HG03558 (cell line): ENCODE measurements around the gene RC3H2.
"Not testable (repeated sequence)": the region's sequence is repeated elsewhere in the genome, so short reads cannot be mapped to it uniquely, and the experiment has no call there.

ENCODE experiments used
- ATAC-seq: cut with Tn5 transposase; IDR thresholded peaks from one replicate; pipeline ENCODE4 v1.9.1; 2021; ENCODE audit warnings: moderate number of reproducible peaks; ENCODE audit not compliant: unreplicated experiment; ENCODE audit errors: extremely low read depth

RC3H2 gene

DNA sequence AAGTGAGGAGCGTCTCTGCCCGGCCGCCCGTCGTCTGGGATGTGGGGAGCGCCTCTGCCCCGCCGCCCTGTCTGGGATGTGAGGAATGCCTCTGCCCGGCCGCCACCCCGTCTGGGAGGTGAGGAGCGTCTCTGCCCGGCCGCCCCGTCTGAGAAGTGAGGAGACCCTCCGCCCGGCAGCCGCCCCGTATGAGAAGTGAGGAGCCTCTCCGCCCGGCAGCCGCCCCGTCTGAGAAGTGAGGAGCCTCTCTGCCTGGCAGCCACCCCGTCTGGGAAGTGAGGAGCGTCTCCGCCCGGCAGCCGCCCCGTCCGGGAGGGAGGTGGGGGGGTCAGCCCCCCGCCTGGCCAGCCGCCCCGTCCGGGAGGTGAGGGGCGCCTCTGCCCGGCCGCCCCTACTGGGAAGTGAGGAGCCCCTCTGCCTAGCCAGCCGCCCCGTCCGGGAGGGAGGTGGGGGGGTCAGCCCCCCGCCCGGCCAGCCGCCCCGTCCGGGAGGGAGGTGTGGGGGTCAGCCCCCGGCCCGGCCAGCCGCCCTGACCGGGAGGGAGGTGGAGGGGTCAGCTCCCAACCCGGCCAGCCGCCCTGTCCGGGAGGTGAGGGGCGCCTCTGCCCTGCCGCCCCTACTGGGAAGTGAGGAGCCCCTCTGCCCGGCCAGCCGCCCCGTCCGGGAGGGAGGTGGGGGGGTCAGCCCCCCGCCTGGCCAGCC lies 52.9 kb downstream of the RC3H2 start:
- not testable (repeated sequence) for ATAC-seq

DNA sequence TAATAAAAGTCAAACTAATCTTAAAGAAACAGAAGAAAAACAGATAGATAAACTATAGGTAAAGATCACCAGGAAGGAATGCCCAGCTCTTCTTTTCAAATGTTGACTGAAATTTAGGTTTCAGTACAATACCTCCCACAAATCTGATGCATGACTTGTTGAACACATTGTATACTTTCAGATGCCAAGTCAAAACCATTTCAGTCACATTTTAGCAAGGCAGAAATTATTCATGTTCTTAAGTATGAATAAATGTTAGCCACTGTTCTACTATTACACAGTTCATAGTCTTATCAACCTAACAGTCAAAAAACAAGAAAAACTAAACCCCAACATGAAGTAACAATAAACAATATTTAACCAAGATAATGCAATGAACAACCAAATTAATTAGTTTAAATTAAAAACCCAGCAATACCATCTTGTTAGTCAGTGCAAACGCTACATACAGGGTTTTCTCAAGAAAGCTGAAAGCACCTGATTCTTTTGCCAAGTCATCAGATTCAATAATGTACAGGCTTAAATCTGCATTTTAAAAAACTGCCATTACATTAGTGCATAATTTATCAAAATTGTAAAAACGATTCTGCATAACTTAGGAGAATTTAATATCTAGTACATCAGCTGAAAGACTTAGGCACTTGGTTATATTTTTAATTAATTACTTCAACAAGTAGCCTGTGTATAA lies 56.8 kb downstream of the RC3H2 start:
- no peak for ATAC-seq

DNA sequence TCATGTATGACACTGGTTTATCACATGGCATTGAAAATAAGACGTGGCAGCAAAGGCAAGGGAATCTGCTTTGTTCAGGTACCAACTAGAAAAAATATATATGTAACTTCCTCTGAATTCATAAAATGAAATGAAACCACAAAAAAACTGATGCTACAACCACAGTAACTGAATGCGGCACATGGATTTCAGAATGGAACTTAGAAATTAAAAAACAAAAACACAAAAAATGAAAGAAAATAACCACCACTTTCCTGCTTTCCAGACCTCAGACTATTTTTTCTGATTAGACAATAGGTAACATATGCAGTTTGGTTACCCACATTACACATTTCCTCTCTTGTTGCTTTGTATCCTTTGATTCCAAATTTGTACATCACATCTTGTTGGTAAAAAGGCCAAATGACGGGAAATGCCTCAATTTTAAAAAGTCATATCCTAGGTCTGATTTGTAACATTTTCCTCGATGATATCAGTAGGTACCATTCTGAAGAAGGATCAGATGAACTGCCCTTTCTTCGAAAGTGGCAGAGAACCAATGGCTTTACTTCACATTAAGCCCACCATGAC lies 58.7 kb downstream of the RC3H2 start:
- ATAC-seq, result no peak

DNA sequence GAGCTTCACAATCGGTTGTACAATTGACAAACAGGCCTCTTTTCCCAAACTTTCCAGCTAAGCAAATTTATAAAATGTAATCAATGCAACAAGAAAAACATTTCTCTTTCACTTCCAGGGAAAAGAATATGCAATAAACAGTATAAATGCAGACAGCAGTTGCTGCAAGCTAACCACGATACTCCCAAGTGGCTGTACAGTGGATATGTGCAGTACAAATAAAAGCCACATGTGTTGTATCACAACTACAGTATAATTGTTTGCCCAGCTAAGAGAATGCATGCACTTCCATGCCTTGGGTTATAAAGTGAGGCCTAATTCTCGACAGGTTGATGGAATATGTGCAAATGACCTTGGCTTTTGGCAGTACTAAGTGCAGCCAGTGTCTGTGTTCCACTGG lies 60.0 kb downstream of the RC3H2 start:
- ATAC-seq, result no peak

DNA sequence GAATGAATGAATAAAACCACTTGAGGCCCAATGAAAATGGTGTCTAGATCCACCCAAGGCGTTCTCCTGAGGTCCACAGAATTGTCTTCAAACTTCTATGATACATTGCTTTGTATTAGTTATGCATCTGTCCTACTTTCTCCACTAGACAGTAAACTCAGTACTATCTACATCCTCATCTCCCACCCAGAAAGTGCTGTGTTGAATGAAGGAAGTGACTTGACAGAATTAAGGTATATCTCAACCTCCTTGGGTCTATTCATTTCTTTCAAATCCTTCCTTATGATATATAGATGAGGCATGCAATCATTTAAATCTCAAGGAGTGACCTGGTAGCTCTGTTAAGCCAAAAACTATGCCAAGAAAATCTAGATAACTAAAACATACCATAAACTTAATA lies 61.0 kb downstream of the RC3H2 start:
- no peak for ATAC-seq

DNA sequence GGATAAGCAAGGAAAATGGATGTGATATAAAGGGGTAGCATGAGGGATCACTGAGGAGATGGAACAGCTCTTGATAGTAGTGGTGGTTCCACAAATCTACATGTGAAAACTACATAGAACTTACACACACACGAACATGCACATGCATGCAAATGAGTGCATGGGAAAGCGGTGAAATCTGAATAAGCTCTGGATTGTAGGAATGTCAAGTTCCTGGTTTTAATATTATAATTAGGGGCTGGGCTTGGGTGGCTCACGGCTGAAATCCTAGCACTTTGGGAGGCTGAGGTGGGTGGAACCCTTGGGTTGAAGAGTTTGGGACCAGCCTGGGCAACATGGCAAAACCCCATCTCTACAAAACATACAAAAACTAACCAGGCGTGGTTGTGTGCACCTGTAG lies 63.7 kb downstream of the RC3H2 start:
- ATAC-seq, result no peak

DNA sequence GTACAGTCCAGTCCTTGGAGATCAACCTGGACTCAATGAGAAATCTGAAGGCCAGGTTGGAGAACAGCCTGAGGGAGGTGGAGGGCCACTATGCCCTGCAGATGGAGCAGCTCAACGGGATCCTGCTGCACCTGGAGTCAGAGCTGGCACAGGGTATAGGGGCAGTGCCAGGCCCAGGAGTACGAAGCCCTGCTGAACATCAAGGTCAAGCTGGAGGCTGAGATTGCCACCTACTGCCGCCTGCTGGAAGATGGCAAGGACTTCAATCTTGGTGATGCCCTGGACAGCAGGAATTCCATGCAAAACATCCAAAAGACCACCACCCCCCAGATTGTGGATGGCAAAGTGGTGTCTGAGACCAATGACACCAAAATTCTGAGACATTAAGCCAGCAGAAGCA lies 66.7 kb downstream of the RC3H2 start:
- ATAC-seq, result not testable (repeated sequence)

DNA sequence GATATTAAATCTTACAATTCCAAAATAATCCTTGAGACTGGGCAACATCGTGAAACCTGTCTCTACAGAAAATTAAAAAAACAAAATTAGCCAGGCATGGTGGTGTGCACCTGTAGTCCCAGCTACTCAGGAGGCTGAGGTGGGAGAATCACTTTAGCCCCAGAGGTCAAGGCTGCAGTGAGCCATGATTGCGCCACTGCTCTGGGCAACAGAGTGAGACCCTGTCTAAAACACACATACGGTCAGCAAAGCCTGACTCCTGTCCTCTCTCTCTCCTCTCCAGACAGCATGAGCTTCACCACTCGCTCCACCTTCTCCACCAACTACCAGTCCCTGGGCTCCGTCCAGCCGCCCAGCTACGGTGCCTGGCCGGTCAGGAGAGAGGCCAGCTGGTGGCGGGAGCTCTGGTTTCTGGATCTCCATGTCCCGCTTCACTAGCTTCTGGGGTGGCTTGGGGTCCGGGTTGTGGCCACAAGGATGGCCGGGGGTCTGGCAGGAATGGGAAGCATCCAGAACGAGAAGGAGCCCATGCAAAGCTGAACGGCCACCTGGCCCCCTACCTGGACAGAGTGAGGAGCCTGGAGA lies 67.8 kb downstream of the RC3H2 start:
- ATAC-seq, result no peak

DNA sequence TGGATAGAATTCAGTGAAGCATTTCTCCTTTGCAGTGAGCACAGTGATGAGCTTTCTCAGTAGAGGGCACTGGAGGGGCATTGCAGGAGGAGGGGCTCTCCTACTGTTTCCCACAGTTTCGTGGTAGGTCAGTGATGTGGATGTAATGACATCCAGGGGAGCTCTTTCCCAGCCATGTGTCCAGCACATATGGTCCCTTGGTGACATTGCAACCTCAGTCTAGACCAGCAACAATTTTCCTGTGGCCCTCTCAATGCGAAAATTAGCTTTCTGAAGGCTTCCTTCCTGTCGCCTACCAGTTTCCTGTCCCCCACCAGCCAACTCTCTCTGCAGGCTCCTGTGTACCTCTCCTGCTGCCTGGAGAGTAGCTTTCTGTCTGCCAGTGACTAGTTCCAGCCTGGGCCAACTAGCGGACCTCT lies 69.8 kb downstream of the RC3H2 start:
- no peak for ATAC-seq

DNA sequence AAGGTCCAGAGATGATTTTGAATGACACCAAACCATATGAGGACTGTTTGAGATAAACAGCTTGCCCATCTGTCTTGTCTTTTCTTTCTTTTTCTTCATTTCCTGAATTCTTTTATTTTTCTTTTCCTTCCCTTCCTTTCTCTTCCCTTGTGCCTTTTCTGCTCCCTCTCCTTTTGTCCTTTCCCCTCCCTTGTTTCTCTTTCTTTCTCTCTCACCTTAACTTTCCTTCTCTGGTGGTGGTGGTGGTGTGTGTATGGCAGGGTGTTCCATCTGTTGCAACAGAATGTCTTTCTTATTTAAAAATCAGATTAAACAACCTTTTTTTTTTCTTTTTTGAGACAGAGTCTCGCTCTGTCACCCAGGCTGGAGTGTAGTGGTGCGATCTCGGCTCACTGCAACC lies 73.0 kb downstream of the RC3H2 start:
- no peak for ATAC-seq

DNA sequence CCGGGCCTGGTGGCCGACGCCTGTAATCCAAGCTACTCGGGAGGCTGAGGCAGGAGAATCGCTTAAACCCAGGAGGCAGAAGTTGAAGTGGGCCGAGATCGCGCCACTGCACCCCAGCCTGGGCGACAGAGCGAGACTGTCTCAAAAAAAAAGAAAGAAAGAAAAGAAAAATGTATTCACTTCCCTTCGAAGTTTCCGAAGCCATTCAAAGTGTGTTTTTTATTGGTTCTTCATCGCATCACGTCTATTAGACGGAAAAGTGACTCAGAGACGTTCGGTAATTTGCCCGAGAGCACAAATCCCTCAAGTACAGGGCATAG lies 76.2 kb downstream of the RC3H2 start:
- ATAC-seq, result not testable (repeated sequence)

DNA sequence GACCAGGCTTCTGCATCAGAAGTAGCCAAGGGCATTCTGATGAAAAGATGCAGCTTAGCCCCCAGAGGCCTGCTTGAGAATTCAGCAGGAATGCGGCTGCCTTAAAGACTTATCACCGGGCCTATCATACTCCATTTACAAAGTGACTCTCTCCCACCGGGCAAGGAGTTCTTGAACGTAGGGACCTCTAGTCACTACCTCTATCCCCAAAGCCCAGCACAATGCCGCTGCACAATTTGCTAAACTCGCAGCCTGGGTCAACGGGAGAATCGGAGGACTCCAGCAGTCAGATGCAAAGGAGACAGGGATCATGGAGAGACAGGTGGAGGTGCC lies 77.4 kb downstream of the RC3H2 start:
- no peak for ATAC-seq

DNA sequence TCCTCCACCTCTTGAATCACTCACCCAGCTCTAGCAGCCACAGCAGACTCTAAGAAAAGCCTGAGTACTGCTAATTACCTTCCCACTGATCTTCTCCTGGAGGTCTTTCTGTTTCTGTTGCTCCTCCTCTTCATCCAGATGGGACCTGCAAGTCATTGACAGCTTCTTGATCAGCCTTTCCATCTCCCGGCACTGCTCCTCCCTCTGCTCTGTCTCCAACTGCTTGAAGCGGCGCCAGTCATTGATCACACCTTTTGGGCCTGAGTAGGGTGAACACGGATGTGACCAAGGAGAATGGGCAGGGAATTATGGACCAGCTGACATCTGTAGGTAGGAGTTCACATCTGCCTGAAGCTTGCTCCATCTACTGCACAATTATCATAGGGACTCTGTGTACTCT lies 82.2 kb downstream of the RC3H2 start:
- no peak for ATAC-seq

DNA sequence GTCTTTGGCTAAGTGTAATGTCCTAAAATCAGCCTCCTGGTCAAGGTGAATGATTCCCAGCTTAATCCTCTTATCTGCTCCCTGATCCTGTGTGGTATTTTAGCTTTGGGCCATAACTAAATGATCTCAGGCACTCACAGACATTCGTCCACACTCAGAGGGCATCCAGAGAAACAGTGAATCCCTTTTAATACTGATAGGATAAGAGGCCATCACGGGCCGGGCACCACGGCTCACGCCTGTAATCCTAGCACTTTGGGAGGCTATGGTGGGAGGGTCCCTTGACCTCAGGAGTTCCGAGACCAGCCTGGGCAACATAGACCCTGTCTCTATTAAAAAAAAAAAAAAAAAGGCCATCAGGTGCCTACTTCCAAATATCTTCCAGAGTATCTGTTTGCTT lies 83.1 kb downstream of the RC3H2 start:
- no peak for ATAC-seq

DNA sequence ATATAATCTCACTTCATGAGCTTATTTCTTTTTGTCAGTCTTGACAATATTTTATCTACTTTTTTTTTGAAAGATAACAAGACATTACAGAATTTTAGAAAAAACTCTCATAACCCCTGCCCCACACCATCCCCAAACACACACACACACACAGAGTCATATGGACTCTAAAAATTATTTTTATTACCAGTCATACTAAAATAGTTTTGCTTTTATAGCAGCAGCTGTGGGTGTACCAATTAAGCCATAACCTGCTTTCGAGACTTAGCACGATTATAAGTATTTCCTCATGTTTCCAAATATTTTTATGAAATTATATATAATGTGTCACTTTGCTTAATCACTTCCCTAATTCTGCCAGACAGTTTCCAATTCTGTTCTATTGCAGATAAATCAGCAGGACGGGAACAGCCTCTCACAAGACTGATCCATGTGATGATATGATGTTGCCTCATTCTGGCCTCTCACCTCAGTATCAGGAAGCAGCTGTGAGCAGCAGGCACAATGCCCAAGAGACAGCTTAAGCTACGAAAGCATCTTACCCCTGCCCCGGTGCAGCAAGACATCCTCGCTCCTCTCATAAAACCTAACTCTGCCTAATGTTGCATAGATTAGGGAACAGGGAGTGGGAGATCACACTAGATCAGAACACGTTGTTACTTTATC lies 83.7 kb downstream of the RC3H2 start:
- no peak for ATAC-seq

DNA sequence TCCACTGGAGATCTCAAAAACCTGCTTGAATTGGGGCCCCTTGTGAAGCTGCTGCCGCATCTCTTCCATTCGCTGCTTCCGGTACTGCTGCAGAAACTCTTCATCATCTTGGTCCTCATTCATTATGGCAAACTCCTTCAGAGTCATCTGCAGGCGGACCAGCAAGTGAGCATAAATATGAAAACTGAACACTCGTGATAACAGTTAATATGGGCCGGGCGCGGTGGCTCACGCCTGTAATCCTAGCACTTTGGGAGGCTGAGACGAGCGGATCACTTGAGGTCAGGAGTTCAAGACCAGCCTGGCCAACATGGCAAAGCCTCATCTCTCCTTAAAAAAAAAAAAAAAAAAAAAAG lies 84.7 kb downstream of the RC3H2 start:
- no peak for ATAC-seq

DNA sequence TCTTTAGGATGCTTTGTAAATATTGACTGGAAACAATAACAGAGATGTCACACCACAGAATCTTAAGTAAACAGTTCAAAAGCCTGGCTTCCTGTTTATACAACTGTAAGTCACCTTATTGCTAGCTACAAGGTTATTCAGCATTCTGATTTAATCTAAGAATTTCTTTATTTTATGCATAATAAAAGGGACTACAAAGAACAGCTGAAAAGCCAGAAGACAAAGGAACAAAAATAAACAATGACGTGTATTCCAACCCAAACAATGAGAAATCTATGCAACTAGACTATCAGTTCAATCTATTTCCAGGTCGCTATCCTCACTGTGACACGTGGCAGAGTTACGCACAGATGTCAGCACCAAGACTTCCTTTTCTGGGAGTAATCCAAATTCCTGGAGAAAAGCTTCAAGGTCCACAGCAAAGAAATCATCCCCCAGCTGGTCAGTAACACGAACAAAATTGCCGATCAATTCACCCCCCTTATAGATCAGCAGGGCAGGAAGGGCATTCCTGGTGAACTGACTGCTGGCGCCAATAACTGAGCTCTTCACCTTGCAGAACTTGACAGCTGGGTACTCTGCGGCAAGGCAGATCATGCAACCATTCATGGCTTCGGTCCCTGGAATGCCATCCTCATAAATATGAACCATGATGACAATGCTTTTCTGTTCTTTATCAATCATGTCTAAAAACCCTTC lies 85.2 kb downstream of the RC3H2 start:
- ATAC-seq, result no peak

DNA sequence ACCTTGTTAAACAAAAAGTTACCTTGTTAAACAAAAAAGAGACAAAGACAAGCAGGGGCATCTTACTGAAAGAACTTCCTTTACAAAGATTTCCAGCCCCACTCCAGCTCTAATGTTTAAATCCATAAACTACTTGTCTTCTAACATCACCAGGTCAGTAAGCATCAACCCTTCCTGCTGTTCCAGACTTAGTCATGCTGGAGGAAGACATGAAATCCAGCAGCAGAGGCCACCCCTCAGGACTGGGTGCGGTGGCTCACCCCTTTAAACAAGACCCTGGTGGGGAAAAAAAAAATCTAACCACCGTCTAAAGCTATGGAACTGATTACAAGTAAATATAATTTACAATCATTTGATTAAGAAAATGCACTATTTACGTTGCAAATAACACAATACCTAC lies 85.8 kb downstream of the RC3H2 start:
- ATAC-seq, result no peak

DNA sequence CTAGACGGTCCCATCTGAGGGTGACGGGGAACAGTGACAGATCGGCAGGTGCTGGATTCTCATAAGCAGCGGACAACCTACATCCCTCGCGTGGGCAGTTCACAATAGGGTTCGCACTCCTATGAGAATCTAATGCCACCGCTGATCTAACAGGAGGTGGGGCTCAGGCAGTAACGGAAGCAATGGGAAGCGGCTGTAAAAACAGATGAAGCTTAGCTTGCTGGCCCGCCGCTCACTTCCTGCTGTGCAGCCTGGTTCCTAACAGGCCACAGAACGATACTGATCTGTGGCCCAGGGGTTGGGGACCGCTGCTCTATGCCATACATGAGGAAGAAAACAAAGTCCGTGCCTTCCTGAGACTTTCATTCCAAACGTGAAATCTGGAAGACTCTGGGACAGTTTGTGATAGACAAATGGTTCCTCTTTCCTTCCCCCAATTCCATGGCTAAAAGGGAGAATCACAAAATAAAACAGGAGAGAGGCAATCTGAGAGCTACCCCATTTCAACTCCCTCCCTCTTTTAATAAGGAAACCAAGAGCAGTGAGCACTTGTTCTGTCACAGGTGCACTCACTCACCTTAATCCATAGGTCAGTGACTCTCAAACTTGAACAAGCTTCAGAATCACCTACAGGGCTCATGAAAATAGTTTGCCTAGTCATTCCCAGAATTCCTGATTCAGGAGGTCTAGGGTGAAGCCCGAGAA lies 88.8 kb downstream of the RC3H2 start:
- no peak for ATAC-seq

DNA sequence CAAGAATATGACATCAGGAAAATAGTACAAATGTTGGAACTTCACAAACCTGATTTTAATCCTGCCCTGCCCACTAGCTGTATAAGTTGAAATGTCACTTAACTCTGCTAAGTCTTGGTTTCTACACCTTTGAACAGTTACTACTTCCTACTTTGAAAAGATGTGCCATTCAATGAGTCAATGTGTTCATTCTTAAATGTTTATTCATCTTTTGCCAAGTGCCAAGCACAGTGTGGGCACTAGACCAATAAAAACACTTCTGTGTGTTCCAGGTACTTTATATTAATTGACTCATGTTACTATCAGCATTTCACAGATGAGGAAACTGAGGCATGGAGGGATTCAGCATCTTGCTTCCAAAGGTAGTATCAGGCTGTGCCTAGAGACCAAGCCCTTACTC lies 89.6 kb downstream of the RC3H2 start:
- ATAC-seq, result no peak
